Fibroblast of the aortic adventitia (primary cell): ENCODE data around the gene ZNF177. TPM values are rescaled to one million over a fixed set of nuclear protein-coding genes. Genes with fewer than 3 reads are reported as not detected.

Source experiments
- DNase-seq: peaks from one replicate; pipeline ENCODE4 v3.0.0-alpha.2; 2010; ENCODE audit warnings: low read depth
- H3K4me3 ChIP-seq: 2 replicates; pipeline ENCODE4 v1.5.1; 2011; ENCODE audit warnings: low read depth, mild to moderate bottlenecking, control low read depth, low read length, moderate library complexity
- CTCF ChIP-seq: IDR thresholded peaks from 2 replicates; pipeline ENCODE4 v1.5.1; 2011; ENCODE audit warnings: mild to moderate bottlenecking, low read length, control low read depth, inconsistent platforms; ENCODE audit not compliant: insufficient read depth
- total RNA-seq: library from RNA; depleted of rRNA; stranded (reverse); fragments of >200 nt; gene quantifications from 2 replicates; pipeline ENCODE4 v1.2.3, GENCODE V29; 2012; ENCODE audit warnings: low replicate concordance

The ZNF177 gene
- total RNA-seq, 1 donor: 1.1 TPM

DNA sequence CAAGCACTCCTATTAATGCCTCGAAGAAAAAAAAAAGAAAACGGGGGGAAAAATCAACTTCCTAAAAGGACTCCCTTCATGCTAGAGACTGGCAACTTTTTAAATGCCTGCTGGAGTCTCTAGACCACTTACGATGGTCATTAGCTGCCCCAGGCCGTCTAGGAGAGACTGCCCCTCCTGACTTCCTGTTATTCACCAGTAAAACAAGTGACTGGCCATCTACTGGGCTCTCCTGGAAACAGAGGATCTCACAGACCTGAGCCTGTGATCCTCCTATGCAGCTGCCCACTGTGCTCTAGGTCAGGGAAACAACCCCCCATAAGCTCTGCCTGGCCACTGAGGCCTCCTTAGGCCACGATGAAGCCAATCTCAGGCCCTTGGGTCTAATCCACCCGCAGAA is 65.1 kb downstream of the ZNF177 start:
- no peak for TF ChIP-seq CTCF

GRCh38 chr19:9430444-9430843 is 67.6 kb downstream of the ZNF177 start:
- TF ChIP-seq CTCF: no peak
- H3K4me3 ChIP-seq: no peak overlapping the region
- no peak for DNase-seq

More for the DNA sequence above, 65.1 kb downstream of the ZNF177 start:
- no peak for DNase-seq
- no peak overlapping the region for H3K4me3 ChIP-seq

DNA sequence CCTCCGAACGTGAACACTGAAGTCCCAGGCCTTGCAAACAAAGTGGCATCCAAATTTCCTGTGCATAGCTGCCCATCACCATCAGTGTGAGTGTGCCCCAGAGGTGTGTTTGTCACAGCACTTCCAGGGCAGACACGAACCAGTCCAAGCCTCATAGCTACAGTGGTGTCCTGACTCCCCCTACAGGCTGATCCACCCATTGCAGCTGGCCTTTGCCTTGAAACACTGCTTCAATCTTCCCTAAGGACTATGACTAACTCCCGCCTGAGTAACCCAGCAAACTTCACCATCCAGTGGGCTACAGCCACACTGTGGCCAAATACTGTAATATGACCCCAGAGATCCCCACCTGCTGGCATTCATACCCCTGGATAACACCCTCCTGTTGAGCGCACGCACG is 68.7 kb downstream of the ZNF177 start:
- peak; percentile 29 for TF ChIP-seq CTCF
- H3K4me3 ChIP-seq: no peak overlapping the region
- DNase-seq: no peak

Other genes starting within 250 kb of the ZNF177 start
- not detected in 2 replicates for gene OR7G1, start 247.2 kb upstream of the ZNF177 start, total RNA-seq
- gene OR7G3, start 236.1 kb upstream of the ZNF177 start, total RNA-seq: not detected in 2 replicates
- 13.6 and 18.9 TPM in 2 replicates for gene ZNF317, start 222.6 kb upstream of the ZNF177 start, total RNA-seq
- not detected in 2 replicates for gene OR7D2, start 184.0 kb upstream of the ZNF177 start, total RNA-seq
- not detected in 2 replicates for gene OR7D4, start 143.4 kb upstream of the ZNF177 start, total RNA-seq
- not detected in 2 replicates for gene OR7E24, start 112.1 kb upstream of the ZNF177 start, total RNA-seq
- gene ZNF699, start 53.2 kb upstream of the ZNF177 start, total RNA-seq: 8.9 and 12.4 TPM in 2 replicates
- gene ZNF559, start 38.8 kb upstream of the ZNF177 start, total RNA-seq: 18.0 and 113 TPM in 2 replicates
- gene ZNF266, start 72.6 kb downstream of the ZNF177 start, total RNA-seq: 8.8 and 13.7 TPM in 2 replicates
- gene ZNF560, start 135.6 kb downstream of the ZNF177 start, total RNA-seq: 0.09 and 0.16 TPM in 2 replicates
- gene ZNF426, start 175.6 kb downstream of the ZNF177 start, total RNA-seq: 24.0 and 55.7 TPM in 2 replicates
- gene ZNF121, start 221.5 kb downstream of the ZNF177 start, total RNA-seq: 13.7 and 51.9 TPM in 2 replicates